ENCODE results near the gene HES6. TPM values are rescaled to one million over a fixed set of nuclear protein-coding genes. Genes with fewer than 3 reads are reported as not detected.

Gene HES6
- total RNA-seq, 2 experiments from 2014 or later, result 1.8 to 4.0 TPM

- Mint-ChIP-seq H3K36me3 (ENCODE audit: low read depth) (no peaks in the 10 kb centered on the region), H3K27ac (peak overlapping the region; percentile 62), H3K4me1 (peaks cover 23% of the 10 kb centered on the region), H3K9me3 (ENCODE audit: low read depth) (no peaks in the 10 kb centered on the region), H3K27me3 (peaks cover 14% of the 10 kb centered on the region), H3K4me3 (peak overlapping the region; percentile 74)
- ATAC-seq (peak; percentile 90), DNase-seq (peak; percentile 89)
- ChIA-PET CTCF (interaction anchor here (1.0 to 1.6 kb wide), 5 partner anchors 9 to 307 kb away, joined by 3 to 5 read pairs (median 4); partner anchors contain the start of gene HES6), POLR2A (no interaction called here)
- intact Hi-C loops (cut with DNase I, micrococcal nuclease), result loop anchor here (1.0 to 2.0 kb wide), 4 partner anchors 28 to 171 kb away; partner anchors contain the start of genes ILKAP (in 2 of the 2), SCLY (in 1 of the 2) and TRAF3IP1 (in 1 of the 2)
These were observed 8.5 kb downstream of the HES6 start for GRCh38 chr2:238231251-238231793.

DNA sequence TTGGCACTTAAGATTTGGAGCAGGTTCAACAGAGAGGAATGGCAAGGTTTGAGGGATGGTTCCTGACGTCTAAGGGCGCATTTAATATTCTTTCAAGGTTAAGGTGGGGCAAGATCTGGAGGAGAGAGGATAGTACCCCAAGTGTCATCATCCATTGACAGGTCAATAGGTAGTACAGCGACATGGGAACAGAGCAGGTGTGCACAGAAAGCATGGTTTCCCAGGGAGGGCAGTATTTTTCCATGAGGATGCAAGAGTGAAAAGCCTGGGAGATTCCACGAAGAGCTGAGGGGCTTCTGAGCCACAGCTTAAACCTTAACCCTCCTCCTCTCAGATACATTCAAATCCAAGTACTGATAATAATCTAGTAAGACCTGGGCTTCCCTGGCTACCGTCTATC lies 9.1 kb downstream of the HES6 start:
- no peaks in the 10 kb centered on the region for H3K36me3 Mint-ChIP-seq (ENCODE audit: low read depth)
- H3K27me3 Mint-ChIP-seq, result peaks cover 7% of the 10 kb centered on the region
- DNase-seq (no peak), ATAC-seq (no peak)
- ChIA-PET POLR2A (no interaction called here), CTCF (interaction anchor here (1.0 to 1.6 kb wide), 3 partner anchors 9 to 306 kb away, joined by 3 to 5 read pairs (median 5); no protein-coding TSS in a partner anchor)
- no peaks in the 10 kb centered on the region for H3K9me3 Mint-ChIP-seq (ENCODE audit: low read depth)
- intact Hi-C loops (cut with DNase I, micrococcal nuclease), result loop anchor here (1.0 to 2.0 kb wide), 4 partner anchors 27 to 170 kb away; partner anchors contain the start of genes ILKAP (in 2 of the 2), SCLY (in 1 of the 2) and TRAF3IP1 (in 1 of the 2)
- H3K4me1 Mint-ChIP-seq, result peaks cover 23% of the 10 kb centered on the region
- H3K27ac Mint-ChIP-seq, result no peak overlapping the region
- H3K4me3 Mint-ChIP-seq, result peak overlapping the region; percentile 74

DNA sequence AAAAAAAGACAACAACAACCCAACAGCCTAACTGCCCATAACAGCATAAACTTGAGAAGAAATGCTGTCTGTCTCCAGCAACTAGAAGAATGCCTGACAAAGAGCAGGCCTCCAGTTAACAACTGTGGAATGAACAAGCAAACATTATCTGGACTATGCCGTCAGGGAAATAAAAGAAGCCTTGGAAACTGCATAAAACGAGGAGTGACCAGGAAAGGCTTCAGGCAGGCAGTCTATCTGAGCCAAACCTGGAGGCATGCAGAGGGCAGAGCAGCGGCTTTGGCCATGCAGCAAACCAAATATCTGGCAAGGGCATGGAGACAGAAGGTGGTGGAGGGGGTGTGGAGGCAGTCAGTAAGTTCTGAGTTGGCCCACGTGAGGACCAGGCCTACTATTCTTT lies 11.1 kb downstream of the HES6 start:
- H3K4me1 Mint-ChIP-seq, result peaks cover 14% of the 10 kb centered on the region

DNA sequence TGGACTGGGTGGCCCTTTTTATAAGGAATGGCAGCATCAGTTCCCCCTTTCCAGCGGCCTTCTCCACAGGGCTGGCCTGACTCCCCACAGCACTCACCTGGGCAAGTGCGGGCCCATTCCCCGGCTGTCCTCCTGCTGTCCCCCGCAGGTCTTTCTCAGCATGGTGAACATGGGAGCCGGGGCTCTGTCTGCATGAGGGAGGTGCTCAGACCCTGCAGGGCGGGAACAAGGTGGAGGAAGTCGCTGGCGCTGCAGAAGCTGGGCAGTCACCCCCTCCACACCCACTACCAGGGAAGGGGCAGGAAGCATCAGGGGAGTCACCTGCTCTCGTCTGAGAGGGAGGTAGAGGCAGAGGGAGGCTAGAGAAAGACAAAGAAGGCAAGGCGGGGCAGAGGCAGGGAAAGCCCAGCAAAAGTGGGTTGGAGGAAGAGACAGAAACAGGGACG lies 12.2 kb downstream of the HES6 start:
- intact Hi-C loops (cut with DNase I, micrococcal nuclease), result no loop called here
- no peak for DNase-seq
- ChIA-PET CTCF (interaction anchor here (0.6 kb wide), 1 partner anchor 137 kb away, joined by 3 read pairs; no protein-coding TSS in a partner anchor), POLR2A (no interaction called here)
- peaks cover 14% of the 10 kb centered on the region for H3K4me1 Mint-ChIP-seq
- H3K27me3 Mint-ChIP-seq, result no peaks in the 10 kb centered on the region
- no peaks in the 10 kb centered on the region for H3K9me3 Mint-ChIP-seq (ENCODE audit: low read depth)
- H3K27ac Mint-ChIP-seq, result no peak overlapping the region
- no peak for ATAC-seq
- H3K4me3 Mint-ChIP-seq, result no peak overlapping the region
- no peaks in the 10 kb centered on the region for H3K36me3 Mint-ChIP-seq (ENCODE audit: low read depth)

More for the DNA sequence above, 11.1 kb downstream of the HES6 start:
- H3K27ac Mint-ChIP-seq, result no peak overlapping the region
- CTCF ChIA-PET, result no interaction called here
- no peaks in the 10 kb centered on the region for H3K27me3 Mint-ChIP-seq
- intact Hi-C loops (cut with DNase I, micrococcal nuclease), result no loop called here
- no peak for DNase-seq
- H3K36me3 Mint-ChIP-seq (ENCODE audit: low read depth), result no peaks in the 10 kb centered on the region
- H3K9me3 Mint-ChIP-seq (ENCODE audit: low read depth), result no peaks in the 10 kb centered on the region
- POLR2A ChIA-PET, result no interaction called here
- no peak for ATAC-seq
- H3K4me3 Mint-ChIP-seq, result no peak overlapping the region

- no peaks in the 10 kb centered on the region for H3K27me3 Mint-ChIP-seq
- CTCF ChIA-PET, result no interaction called here
- intact Hi-C loops (cut with DNase I, micrococcal nuclease), result no loop called here
- POLR2A ChIA-PET, result interaction anchor here (0.7 kb wide), 1 partner anchor 184 kb away, joined by 3 read pairs; no protein-coding TSS in a partner anchor
- ATAC-seq (no peak), DNase-seq (no peak)
- no peaks in the 10 kb centered on the region for H3K36me3 Mint-ChIP-seq (ENCODE audit: low read depth)
- no peaks in the 10 kb centered on the region for H3K9me3 Mint-ChIP-seq (ENCODE audit: low read depth)
- peaks cover 13% of the 10 kb centered on the region for H3K4me1 Mint-ChIP-seq
- H3K4me3 Mint-ChIP-seq, result no peak overlapping the region
- no peak overlapping the region for H3K27ac Mint-ChIP-seq
These were observed 12.9 kb downstream of the HES6 start for GRCh38 chr2:238226698-238227586.

- Mint-ChIP-seq H3K4me3 (no peak overlapping the region), H3K4me1 (peaks cover 6% of the 10 kb centered on the region), H3K9me3 (ENCODE audit: low read depth) (no peaks in the 10 kb centered on the region), H3K27ac (no peak overlapping the region), H3K36me3 (ENCODE audit: low read depth) (no peaks in the 10 kb centered on the region), H3K27me3 (no peaks in the 10 kb centered on the region)
- intact Hi-C loops (cut with DNase I, micrococcal nuclease), result no loop called here
- CTCF ChIA-PET, result no interaction called here
- no peak for ATAC-seq
- no peak for DNase-seq
- POLR2A ChIA-PET, result interaction anchor here (0.7 kb wide), 1 partner anchor 183 kb away, joined by 3 read pairs; no protein-coding TSS in a partner anchor
These were observed 13.7 kb downstream of the HES6 start for GRCh38 chr2:238225911-238226697.

GRCh38 chr2:238225121-238225520 lies 14.7 kb downstream of the HES6 start:
- ATAC-seq (no peak), DNase-seq (no peak)
- ChIA-PET CTCF (no interaction called here), POLR2A (no interaction called here)
- Mint-ChIP-seq H3K27me3 (no peaks in the 10 kb centered on the region), H3K27ac (no peak overlapping the region), H3K9me3 (ENCODE audit: low read depth) (no peaks in the 10 kb centered on the region), H3K4me1 (no peaks in the 10 kb centered on the region), H3K4me3 (no peak overlapping the region), H3K36me3 (ENCODE audit: low read depth) (no peaks in the 10 kb centered on the region)
- intact Hi-C loops (cut with DNase I, micrococcal nuclease), result no loop called here

GRCh38 chr2:238224356-238225035 lies 15.3 kb downstream of the HES6 start:
- ATAC-seq (no peak), DNase-seq (no peak)
- CTCF ChIA-PET, result no interaction called here
- intact Hi-C loops (cut with DNase I, micrococcal nuclease), result no loop called here
- H3K9me3 Mint-ChIP-seq (ENCODE audit: low read depth), result no peaks in the 10 kb centered on the region
- H3K4me1 Mint-ChIP-seq, result no peaks in the 10 kb centered on the region
- no peaks in the 10 kb centered on the region for H3K27me3 Mint-ChIP-seq
- POLR2A ChIA-PET, result no interaction called here
- H3K36me3 Mint-ChIP-seq (ENCODE audit: low read depth), result no peaks in the 10 kb centered on the region
- no peak overlapping the region for H3K4me3 Mint-ChIP-seq
- no peak overlapping the region for H3K27ac Mint-ChIP-seq

GRCh38 chr2:238220892-238221521 lies 18.8 kb downstream of the HES6 start:
- Mint-ChIP-seq H3K4me3 (no peak overlapping the region), H3K4me1 (no peaks in the 10 kb centered on the region), H3K36me3 (ENCODE audit: low read depth) (no peaks in the 10 kb centered on the region), H3K27ac (no peak overlapping the region), H3K9me3 (ENCODE audit: low read depth) (no peaks in the 10 kb centered on the region), H3K27me3 (no peaks in the 10 kb centered on the region)
- DNase-seq, result no peak
- ChIA-PET POLR2A (no interaction called here), CTCF (interaction anchor here (0.7 to 2.5 kb wide), 4 partner anchors 10 to 64 kb away, joined by 3 to 6 read pairs (median 4); no protein-coding TSS in a partner anchor)
- ATAC-seq, result peak; percentile 49
- intact Hi-C loops (cut with DNase I, micrococcal nuclease), result no loop called here

DNA sequence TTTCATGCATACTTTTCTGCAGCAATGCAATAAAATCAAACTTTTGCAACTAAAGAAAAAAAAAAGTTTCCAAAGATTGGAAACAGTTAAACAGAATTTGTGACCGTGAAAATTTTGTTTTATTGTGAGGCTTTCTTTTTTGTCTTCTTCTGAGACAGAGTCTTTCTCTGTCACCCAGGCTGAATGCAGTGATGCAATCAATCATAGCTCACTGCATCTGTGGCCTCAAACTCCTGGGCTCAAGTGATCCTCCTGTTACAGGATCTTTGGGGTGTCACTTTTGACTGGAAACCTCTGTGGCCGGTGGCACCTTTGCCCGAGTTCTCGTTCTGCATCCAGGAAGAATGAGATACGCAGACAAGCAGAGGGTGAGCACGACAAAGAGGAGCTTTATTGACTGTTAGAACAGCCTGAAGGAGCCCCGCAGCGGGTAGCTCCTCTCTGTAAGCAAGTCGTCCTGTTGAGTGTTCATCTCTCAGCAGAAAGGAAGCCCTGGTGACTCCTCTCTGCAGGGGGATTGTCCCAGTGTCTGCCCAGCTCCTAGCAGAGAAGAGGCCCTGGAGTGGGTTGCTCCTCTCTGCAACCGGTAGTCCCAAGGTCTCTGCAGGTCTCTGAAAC lies 19.5 kb downstream of the HES6 start:
- no peaks in the 10 kb centered on the region for H3K36me3 Mint-ChIP-seq (ENCODE audit: low read depth)
- ChIA-PET CTCF (interaction anchor here (1.3 to 2.5 kb wide), 2 partner anchors 13 to 45 kb away, joined by 3 to 6 read pairs; no protein-coding TSS in a partner anchor), POLR2A (no interaction called here)
- DNase-seq (no peak), ATAC-seq (peak; percentile 33)
- intact Hi-C loops (cut with DNase I, micrococcal nuclease), result no loop called here
- H3K27me3 Mint-ChIP-seq, result peaks cover 2% of the 10 kb centered on the region
- H3K9me3 Mint-ChIP-seq (ENCODE audit: low read depth), result no peaks in the 10 kb centered on the region
- no peak overlapping the region for H3K4me3 Mint-ChIP-seq
- no peak overlapping the region for H3K27ac Mint-ChIP-seq
- no peaks in the 10 kb centered on the region for H3K4me1 Mint-ChIP-seq
